SU-DHL-6 (cell line): ENCODE results near the gene ZNF566.
"Not testable (repeated sequence)": the region's sequence is repeated elsewhere in the genome, so short reads cannot be mapped to it uniquely, and the experiment has no call there.

Experiments used
- CTCF ChIP-seq: fragments of 200-600 bp; sonication (generic); IDR thresholded peaks from one replicate; pipeline ENCODE4 v1.5.1; 2017; ENCODE audit warnings: antibody characterized with exemption, mild to moderate bottlenecking, low read length, moderate library complexity; ENCODE audit not compliant: insufficient read depth, poor library complexity, severe bottlenecking
- EZH2phosphoT487 ChIP-seq: fragments of 200-600 bp; sonication (generic), shearing (Covaris generic); conservative IDR thresholded peaks from 2 replicates; pipeline ENCODE4 v1.6.1; 2018; ENCODE audit warnings: mild to moderate bottlenecking, antibody characterized with exemption, low read length, moderate library complexity, mixed read lengths

- not testable (repeated sequence) for TF ChIP-seq CTCF, EZH2phosphoT487
Observed at GRCh38 chr19:36490846-36491245, 1.5 kb upstream of the ZNF566 start.
